Mesenchymal stem cell (in vitro differentiated cells and primary cell): ENCODE measurements around the gene C21orf91. TPM values are rescaled to one million over a fixed set of nuclear protein-coding genes. Genes with fewer than 3 reads are reported as not detected.

Source experiments
- DNase-seq: peaks from one replicate; pipeline ENCODE4 v3.0.0-alpha.2; 2013
- H2AFZ ChIP-seq: one replicate; pipeline ENCODE4 v1.6.1; 2013; ENCODE audit warnings: low read depth, mild to moderate bottlenecking, control low read depth, inconsistent platforms, low read length, moderate library complexity
- H2AK5ac ChIP-seq: 2 replicates; pipeline ENCODE4 v1.6.1; 2013; ENCODE audit warnings: low read length, moderate library complexity, mild to moderate bottlenecking, inconsistent platforms; ENCODE audit not compliant: severe bottlenecking
- H2BK120ac ChIP-seq: one replicate; pipeline ENCODE4 v1.6.1; 2013; ENCODE audit warnings: low read depth, mild to moderate bottlenecking, inconsistent platforms, low read length, moderate library complexity
- H2BK12ac ChIP-seq, 2 experiments: one replicate each; pipeline ENCODE4 v1.6.1; 2013; ENCODE audit warnings: inconsistent platforms in 2 of 2, low read length in 2 of 2, mild to moderate bottlenecking in 2 of 2, moderate library complexity in 2 of 2, control low read depth in 1 of 2
- H2BK15ac ChIP-seq: one replicate; pipeline ENCODE4 v1.6.1; 2013; ENCODE audit warnings: mild to moderate bottlenecking, low read depth, inconsistent platforms; ENCODE audit not compliant: poor library complexity, severe bottlenecking
- H2BK5ac ChIP-seq: 2 replicates; pipeline ENCODE4 v1.6.1; 2013; ENCODE audit warnings: low read depth, mild to moderate bottlenecking, low read length, control low read depth, inconsistent platforms; ENCODE audit not compliant: poor library complexity, severe bottlenecking
- H3K14ac ChIP-seq, 2 experiments: one replicate each; pipeline ENCODE4 v1.6.1; 2013; ENCODE audit warnings: inconsistent platforms in 2 of 2, low read length in 2 of 2, control low read depth in 1 of 2, mild to moderate bottlenecking in 1 of 2, moderate library complexity in 1 of 2
- H3K18ac ChIP-seq, 2 experiments: one replicate each; pipeline ENCODE4 v1.6.1; 2013; ENCODE audit warnings: inconsistent platforms in 2 of 2, low read length in 2 of 2, control low read depth in 1 of 2, low read depth in 1 of 2, mild to moderate bottlenecking in 1 of 2
- H3K23ac ChIP-seq, 2 experiments: one replicate each; pipeline ENCODE4 v1.6.1; 2013; ENCODE audit warnings: inconsistent platforms in 2 of 2, low read length in 2 of 2, mild to moderate bottlenecking in 2 of 2, moderate library complexity in 2 of 2, control low read depth in 1 of 2
- H3K27ac ChIP-seq: 2 replicates; pipeline ENCODE4 v1.5.1; 2013; ENCODE audit warnings: mild to moderate bottlenecking, moderate library complexity, low read length, control low read depth, inconsistent platforms; ENCODE audit not compliant: poor library complexity, severe bottlenecking
- H3K27me3 ChIP-seq, 2 experiments: 2 replicates each; pipeline versions ENCODE4 v1.6.1 to v1.7.0; 2013; ENCODE audit warnings: low read length in 2 of 2, mild to moderate bottlenecking in 2 of 2, moderate library complexity in 2 of 2, control low read depth in 1 of 2, inconsistent platforms in 1 of 2; ENCODE audit not compliant: control insufficient read depth in 1 of 2, insufficient read depth in 1 of 2
- H3K36me3 ChIP-seq, 2 experiments: 2 replicates each; pipeline versions ENCODE4 v1.6.1 to v1.7.0; 2013; ENCODE audit warnings: low read length in 2 of 2, control low read depth in 1 of 2, inconsistent platforms in 1 of 2, low read depth in 1 of 2, mild to moderate bottlenecking in 1 of 2; ENCODE audit not compliant: insufficient read depth in 2 of 2, control insufficient read depth in 1 of 2
- H3K4ac ChIP-seq, 2 experiments: one replicate each; pipeline ENCODE4 v1.6.1; 2013; ENCODE audit warnings: inconsistent platforms in 2 of 2, low read length in 2 of 2, mild to moderate bottlenecking in 2 of 2, moderate library complexity in 2 of 2, control low read depth in 1 of 2, low read depth in 1 of 2
- H3K4me1 ChIP-seq: 2 replicates; pipeline ENCODE4 v1.6.1; 2013; ENCODE audit warnings: low read depth, low read length, control low read depth; ENCODE audit not compliant: control insufficient read depth, insufficient read depth
- H3K4me2 ChIP-seq: 2 replicates; pipeline ENCODE4 v1.6.1; 2013; ENCODE audit warnings: low read length, mild to moderate bottlenecking, inconsistent platforms; ENCODE audit not compliant: poor library complexity, severe bottlenecking
- H3K4me3 ChIP-seq, 2 experiments: 2 replicates each; pipeline versions ENCODE4 v1.5.1 to v1.7.0; 2013; ENCODE audit warnings: low read length in 2 of 2, mild to moderate bottlenecking in 2 of 2, control low read depth in 1 of 2, low read depth in 1 of 2; ENCODE audit not compliant: insufficient read depth in 1 of 2
- H3K79me1 ChIP-seq: replicated peaks from 2 replicates; pipeline ENCODE4 v1.6.1; 2013; ENCODE audit warnings: mild to moderate bottlenecking, control low read depth, low read length, inconsistent platforms; ENCODE audit not compliant: poor library complexity, severe bottlenecking
- H3K9ac ChIP-seq: 2 replicates; pipeline ENCODE4 v1.7.0; 2013; ENCODE audit warnings: mild to moderate bottlenecking, low read length, moderate library complexity
- H3K9me3 ChIP-seq: 2 replicates; pipeline ENCODE4 v1.7.0; 2013; ENCODE audit warnings: mild to moderate bottlenecking, low read length; ENCODE audit not compliant: control insufficient read depth
- H4K8ac ChIP-seq: one replicate; pipeline ENCODE4 v1.6.1; 2013; ENCODE audit warnings: inconsistent platforms, mild to moderate bottlenecking, low read length, moderate library complexity
- H4K91ac ChIP-seq: one replicate; pipeline ENCODE4 v1.6.1; 2013; ENCODE audit warnings: mild to moderate bottlenecking, low read length, inconsistent platforms
- WGBS: methylation state at CpG from one replicate; pipeline ENCODE4 v1.1.7; 2013; ENCODE audit warnings: mixed read lengths; 5-methylcytosine and 5-hydroxymethylcytosine counted together
- polyA plus RNA-seq, 2 experiments: library from polyadenylated mRNA; stranded (reverse); fragments of 200-250 nt; gene quantifications; one replicate each; pipeline ENCODE4 v1.2.3, GENCODE V29; 2013

Gene C21orf91
- 20.5 TPM for polyA plus RNA-seq (2013, experiment 1 of 2)
- 21.6 TPM for polyA plus RNA-seq (2013, experiment 2 of 2)

DNA sequence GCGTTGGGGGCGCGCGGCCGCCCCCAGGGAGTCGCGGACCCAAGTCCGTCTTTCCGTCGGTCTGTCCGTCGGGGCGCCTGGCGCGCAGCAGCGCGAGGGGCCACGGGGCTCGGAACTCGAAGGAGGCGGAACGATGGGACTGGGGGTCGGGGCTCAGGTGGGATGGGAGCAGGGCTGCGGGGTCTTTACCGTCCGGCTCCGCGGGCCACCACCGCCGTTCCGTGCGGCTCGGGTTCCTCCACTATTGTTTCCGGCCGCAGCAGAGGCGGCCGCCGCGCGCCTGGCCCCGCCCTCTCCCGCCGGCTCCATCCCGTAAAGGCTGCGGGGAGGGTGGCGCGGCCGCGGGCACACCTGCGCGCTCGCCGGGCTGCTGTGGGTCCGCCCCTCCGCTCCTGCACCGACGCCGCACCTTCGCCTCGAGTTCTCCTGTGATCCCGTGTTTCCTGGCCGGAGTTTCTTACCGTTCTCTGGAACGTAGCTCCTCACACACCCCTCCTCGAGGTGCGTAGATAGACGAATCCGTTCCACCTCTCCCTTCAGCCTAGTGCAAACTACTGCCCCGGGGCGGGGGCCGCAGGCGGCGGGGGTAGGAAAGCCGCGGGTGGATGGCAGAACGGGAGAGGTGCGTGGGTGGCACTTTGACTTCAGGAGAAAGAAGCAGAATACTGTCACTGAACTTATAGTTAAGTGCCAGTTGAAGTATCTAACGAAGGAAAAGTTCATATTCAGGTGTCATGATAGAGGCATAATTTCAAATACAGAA, at the start of gene C21orf91:
Gene C21orf91, minus strand, starts transcription at position 243 of the 763 bp plus-strand sequence. CDS start 1,038 bp downstream, outside the sequence.
- peak within 1 kb of the TSS; percentile 98 to 99 for H3K4ac ChIP-seq
- H3K4me1 ChIP-seq, result no peaks in the 10 kb centered on the region
- H2AFZ ChIP-seq, result peak within 1 kb of the TSS; percentile 49
- peak within 1 kb of the TSS; percentile 72 for H3K27ac ChIP-seq
- WGBS, result 1% methylated on average over 36 of the region's 78 CpGs
- peak within 1 kb of the TSS; percentile 100 for H4K8ac ChIP-seq
- H3K9me3 ChIP-seq, result no peaks in the 10 kb centered on the region
- H3K18ac ChIP-seq, result peak within 1 kb of the TSS; percentile 96 to 100
- peak; percentile 86 for DNase-seq
- peak within 1 kb of the TSS; percentile 91 to 95 for H3K4me3 ChIP-seq
- peak within 1 kb of the TSS in 1 of 2 experiments; percentile 98 for H3K23ac ChIP-seq
- H3K4me2 ChIP-seq, result peak within 1 kb of the TSS; percentile 55
- H2BK5ac ChIP-seq, result peak within 1 kb of the TSS; percentile 100
- peak within 1 kb of the TSS; percentile 100 for H4K91ac ChIP-seq
- no peak within 1 kb of the TSS for H2AK5ac ChIP-seq
- peaks cover 0 to 23% of the 10 kb centered on the region in 2 experiments for H3K36me3 ChIP-seq
- peak within 1 kb of the TSS; percentile 84 to 97 for H3K14ac ChIP-seq
- peak within 1 kb of the TSS; percentile 93 to 100 for H2BK12ac ChIP-seq
- H3K9ac ChIP-seq, result peak within 1 kb of the TSS; percentile 95
- H2BK15ac ChIP-seq, result peak within 1 kb of the TSS; percentile 12
- H3K27me3 ChIP-seq, result no peaks in the 10 kb centered on the region
- peak within 1 kb of the TSS; percentile 100 for H2BK120ac ChIP-seq
- H3K79me1 ChIP-seq, result peaks cover 7% of the 10 kb centered on the region

DNA sequence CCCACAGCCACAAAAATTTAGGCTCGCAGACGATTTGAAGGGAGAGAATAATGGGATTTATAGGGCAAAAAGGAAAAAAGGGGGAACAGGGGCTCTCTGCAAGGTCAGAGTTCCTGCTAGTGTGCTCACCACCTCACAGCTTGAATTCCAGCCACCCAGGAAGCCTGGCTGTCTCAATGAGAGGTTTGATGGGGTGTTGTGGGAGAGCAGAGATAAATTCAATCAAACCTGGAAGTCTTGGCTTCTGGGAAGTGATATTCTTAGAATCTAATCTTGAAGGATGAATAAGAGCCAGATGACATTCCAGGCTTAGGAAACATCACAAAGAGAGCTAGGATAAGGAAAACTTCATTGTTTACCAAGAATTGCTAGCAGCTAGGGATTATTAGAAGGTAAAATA, 47.4 kb upstream of the C21orf91 start:
- H3K4me1 ChIP-seq, result no peaks in the 10 kb centered on the region

DNA sequence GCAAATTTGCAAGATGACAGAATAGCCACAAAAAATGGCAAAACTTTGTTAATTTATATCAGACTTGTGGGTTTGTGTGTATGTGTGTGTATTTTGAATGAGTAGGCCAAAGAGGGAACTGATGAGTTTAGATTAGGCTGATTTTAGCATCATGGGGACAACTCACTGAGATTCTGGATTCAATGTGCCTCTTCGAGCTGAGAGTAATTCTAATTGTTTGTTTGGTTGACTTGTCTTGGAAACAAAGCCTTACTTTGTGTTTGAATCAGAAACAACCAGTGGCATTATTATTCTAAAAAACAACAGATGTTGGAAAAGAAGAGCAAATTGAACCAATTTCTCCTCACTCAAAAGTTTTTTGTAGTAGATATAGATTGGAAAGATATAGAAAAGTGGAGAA, 40.5 kb upstream of the C21orf91 start:
- Histone ChIP-seq H2BK5ac (no peak overlapping the region), H2AFZ (no peak overlapping the region), H3K27me3 (no peaks in the 10 kb centered on the region), H4K8ac (no peak overlapping the region), H3K23ac (no peak overlapping the region), H2AK5ac (no peak overlapping the region), H3K4me1 (no peaks in the 10 kb centered on the region), H3K79me1 (no peaks in the 10 kb centered on the region), H2BK12ac (no peak overlapping the region), H3K36me3 (no peaks in the 10 kb centered on the region), H3K27ac (no peak overlapping the region), H3K4me3 (no peak overlapping the region), H3K4ac (no peak overlapping the region), H3K9ac (no peak overlapping the region), H4K91ac (no peak overlapping the region), H3K14ac (no peak overlapping the region), H3K18ac (no peak overlapping the region), H2BK15ac (no peak overlapping the region), H3K4me2 (no peak overlapping the region), H2BK120ac (no peak overlapping the region), H3K9me3 (no peaks in the 10 kb centered on the region)
- 88% methylated on average over 1 of the region's 1 CpG for WGBS
- DNase-seq, result no peak

More for the DNA sequence above, 47.4 kb upstream of the C21orf91 start:
- H3K9ac ChIP-seq, result no peak overlapping the region
- H2BK5ac ChIP-seq, result no peak overlapping the region
- H3K36me3 ChIP-seq, result no peaks in the 10 kb centered on the region
- H2BK120ac ChIP-seq, result no peak overlapping the region
- H3K9me3 ChIP-seq, result no peaks in the 10 kb centered on the region
- no peaks in the 10 kb centered on the region for H3K79me1 ChIP-seq
- no peak overlapping the region for H2AFZ ChIP-seq
- no peak overlapping the region for H3K27ac ChIP-seq
- no peak overlapping the region for H3K4me3 ChIP-seq
- no peak for DNase-seq
- H2BK15ac ChIP-seq, result no peak overlapping the region
- H3K18ac ChIP-seq, result no peak overlapping the region
- no peak overlapping the region for H4K91ac ChIP-seq
- H3K27me3 ChIP-seq, result no peaks in the 10 kb centered on the region
- H3K14ac ChIP-seq, result no peak overlapping the region
- no peak overlapping the region for H3K4me2 ChIP-seq
- H2AK5ac ChIP-seq, result no peak overlapping the region
- no peak overlapping the region for H2BK12ac ChIP-seq
- no peak overlapping the region for H3K4ac ChIP-seq
- no peak overlapping the region for H4K8ac ChIP-seq
- no peak overlapping the region for H3K23ac ChIP-seq
- WGBS, result 94% methylated on average over 2 of the region's 2 CpGs

DNA sequence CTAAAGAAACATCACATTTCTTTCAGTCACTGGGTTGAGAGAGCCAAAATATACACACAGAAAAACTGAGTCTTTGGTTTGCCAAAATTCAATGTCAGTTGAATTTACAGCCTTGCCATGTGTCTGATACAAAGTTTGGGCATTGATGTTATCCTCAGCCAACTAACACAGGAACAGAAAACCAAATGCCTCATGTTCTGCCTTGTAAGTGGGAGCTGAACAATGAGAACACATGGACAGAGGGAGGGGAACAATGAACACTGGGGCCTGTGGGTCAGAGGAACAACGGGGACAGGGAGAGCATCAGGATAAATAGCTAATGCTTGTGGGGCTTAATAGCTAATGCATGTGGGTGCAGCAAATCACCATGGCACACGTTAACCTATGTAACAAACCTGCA, 39.6 kb upstream of the C21orf91 start:
- H3K4ac ChIP-seq, result no peak overlapping the region
- H2BK5ac ChIP-seq, result no peak overlapping the region
- H3K36me3 ChIP-seq, result no peaks in the 10 kb centered on the region
- H3K9me3 ChIP-seq, result no peaks in the 10 kb centered on the region
- no peak overlapping the region for H2BK12ac ChIP-seq
- H3K18ac ChIP-seq, result no peak overlapping the region
- H3K23ac ChIP-seq, result no peak overlapping the region
- H2AK5ac ChIP-seq, result no peak overlapping the region
- no peak overlapping the region for H2AFZ ChIP-seq
- WGBS, result 67% methylated on average over 1 of the region's 2 CpGs
- H3K27ac ChIP-seq, result no peak overlapping the region
- no peak overlapping the region for H3K9ac ChIP-seq
- DNase-seq, result no peak
- H3K4me2 ChIP-seq, result no peak overlapping the region
- no peaks in the 10 kb centered on the region for H3K27me3 ChIP-seq
- H4K8ac ChIP-seq, result no peak overlapping the region
- no peaks in the 10 kb centered on the region for H3K4me1 ChIP-seq
- H3K4me3 ChIP-seq, result no peak overlapping the region
- H3K79me1 ChIP-seq, result no peaks in the 10 kb centered on the region
- no peak overlapping the region for H2BK15ac ChIP-seq
- no peak overlapping the region for H4K91ac ChIP-seq
- H3K14ac ChIP-seq, result no peak overlapping the region
- no peak overlapping the region for H2BK120ac ChIP-seq
